HG03108 (cell line): ENCODE data around the gene TMEM271.

Source experiments
- ATAC-seq: cut with Tn5 transposase; IDR thresholded peaks from one replicate; pipeline ENCODE4 v1.9.1; 2021; ENCODE audit warnings: moderate library complexity; ENCODE audit not compliant: unreplicated experiment

Gene TMEM271

DNA sequence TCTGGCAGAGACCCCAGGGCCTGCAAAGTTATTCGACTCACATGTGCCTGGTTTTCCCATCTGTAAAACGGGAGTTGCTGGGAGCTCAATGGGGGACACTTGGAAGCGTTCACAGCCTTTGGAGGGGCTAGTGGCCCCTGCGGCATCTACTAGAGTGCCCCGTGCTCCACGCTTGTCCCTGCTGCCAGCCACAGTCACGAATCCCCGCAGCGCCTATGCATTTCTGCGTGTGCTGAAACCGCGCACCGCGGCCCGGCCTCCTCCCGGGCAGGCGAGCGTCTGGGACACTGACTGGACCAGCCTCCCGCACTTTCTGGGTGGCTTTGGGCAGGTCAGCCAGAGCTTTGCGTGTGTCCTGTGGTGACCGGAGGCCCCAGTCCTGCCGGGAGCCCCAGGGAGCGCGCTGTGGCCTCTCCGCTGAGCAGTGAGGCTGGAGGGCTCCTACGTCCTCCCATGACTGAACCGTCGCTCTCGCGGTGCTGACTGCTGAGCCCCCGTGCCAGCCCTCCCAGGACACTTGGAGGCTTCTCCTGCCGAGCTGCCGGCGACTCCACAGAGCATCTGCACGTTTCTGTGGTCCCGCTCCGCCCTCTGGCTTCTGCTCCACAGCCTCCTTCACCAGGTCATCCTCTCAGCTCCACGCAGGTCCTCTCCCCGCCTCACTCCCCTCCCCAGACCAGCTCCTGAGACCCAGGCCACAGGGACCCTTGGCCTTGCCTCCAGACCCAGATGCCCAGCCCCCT lies 40.7 kb downstream of the TMEM271 start:
- no peak for ATAC-seq

DNA sequence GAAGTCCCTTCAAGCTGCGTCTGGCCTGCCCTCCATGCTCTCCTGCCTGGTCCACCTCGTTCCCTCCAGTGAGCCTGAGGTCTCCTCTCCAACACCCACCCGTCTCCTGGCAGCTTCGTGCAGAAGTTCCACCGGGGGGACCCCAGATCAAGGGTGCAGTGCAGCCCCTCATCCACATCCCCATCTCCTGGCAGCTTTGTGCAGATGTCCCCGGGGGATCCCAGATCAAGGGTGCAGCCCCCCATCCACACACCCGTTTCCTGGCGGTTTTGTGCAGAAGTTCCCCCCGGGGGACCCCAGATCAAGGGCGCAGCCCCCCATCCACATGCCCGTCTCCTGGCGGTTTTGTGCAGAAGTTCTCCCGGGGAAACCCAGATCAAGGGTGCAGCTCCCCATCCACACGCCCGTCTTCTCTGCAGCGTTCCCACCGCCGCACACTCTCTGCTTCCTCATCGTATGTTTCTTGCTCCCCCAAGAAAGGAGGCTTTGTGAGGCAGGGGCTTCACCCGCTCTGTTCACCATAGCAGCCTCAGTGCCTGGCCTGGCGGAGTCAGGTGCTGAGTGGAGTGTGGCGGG lies 41.4 kb downstream of the TMEM271 start:
- ATAC-seq, result no peak

DNA sequence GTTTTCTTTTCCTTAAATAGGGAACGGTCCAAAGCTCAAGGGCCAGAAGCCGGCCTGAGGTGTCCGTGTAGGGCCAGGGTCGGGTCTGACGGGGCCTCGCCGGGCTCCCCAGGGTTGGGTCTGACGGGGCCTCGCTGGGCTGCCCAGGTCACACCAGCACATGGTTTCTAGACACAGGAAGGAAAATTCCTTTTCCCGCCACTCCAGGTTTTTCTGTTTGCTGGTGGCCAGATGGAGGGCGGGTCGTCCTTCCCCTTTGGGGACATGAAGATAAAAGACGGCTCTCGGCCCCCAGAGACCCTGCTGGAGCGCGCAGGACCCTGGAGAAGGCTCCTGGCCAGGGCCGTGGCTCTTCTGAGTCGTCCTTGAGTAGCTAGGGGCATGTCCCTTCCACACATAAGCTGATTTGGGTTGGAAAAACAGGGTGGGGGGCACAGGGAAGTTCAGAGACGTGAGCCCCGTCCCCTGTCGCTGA lies 42.0 kb downstream of the TMEM271 start:
- no peak for ATAC-seq

DNA sequence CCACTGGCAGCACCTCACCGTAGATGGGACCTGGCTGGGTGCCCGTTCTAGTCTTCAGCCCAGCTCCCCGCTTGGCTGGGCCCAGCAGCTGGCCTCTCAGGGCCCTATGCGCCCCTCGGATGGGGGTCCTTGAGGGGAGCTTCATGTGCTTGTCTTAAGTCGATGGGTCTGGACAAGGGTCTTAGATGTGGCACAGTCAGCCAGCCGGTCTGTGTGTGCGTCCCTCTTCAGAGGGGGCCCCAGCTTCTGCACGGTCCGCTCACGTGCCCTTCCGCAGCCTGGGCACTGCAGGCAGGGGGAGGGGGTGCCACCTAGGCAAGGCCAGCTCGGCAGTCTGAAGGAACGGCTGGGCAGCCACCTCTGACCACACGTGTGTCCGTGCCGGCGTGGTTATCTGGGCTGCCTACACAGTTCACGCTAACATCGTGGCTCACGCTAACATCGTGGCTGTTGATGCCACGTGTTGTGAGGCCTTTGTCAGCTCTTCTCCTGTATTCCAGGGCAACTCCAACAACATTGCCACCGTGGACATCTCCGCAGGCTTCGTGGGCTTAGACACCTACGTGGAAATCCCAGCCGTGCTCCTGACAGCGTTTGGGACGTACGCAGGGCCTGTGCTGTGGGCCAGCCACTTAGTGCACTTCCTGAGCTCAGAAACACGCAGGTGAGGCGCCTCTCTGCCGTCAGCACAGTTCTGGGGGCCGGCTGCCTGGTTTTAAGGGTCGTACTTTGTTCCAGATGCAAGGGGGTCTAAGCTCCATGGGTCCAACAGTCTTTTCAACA lies 42.6 kb downstream of the TMEM271 start:
- ATAC-seq, result no peak

DNA sequence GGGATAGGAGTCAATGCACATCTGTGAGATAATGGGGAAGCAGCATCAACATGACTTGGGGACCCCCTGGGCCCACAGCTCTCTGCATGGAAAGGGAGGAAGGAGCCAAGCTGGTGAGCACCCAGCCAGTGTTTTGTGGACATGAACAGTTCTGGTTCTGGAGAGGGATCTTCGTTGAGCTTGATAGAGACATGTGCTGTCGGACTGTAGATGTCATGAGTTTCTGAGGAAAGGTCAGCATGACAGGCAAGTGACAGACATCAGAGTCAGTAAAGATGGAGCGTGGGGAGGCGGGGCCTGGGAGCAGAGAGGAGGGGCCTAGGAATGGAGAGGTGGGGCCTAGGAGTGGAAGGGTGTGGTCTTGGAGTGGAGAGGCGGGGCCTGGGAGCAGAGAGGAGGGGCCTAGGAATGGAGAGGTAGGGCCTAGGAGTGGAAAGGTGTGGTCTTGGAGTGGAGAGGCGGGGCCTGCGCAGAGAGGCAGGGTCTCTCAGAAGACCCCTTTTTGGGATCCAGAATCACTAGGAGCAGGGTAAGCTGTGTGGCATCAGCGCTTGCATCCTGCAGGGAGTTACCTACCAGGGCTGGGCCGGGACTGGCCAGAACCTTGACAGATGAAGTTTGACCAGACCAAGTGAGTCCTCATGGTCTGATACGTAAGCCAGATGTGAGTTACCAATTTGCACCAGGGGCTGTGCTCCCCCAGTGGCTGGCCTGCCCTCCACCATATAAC lies 43.3 kb downstream of the TMEM271 start:
- ATAC-seq, result no peak

DNA sequence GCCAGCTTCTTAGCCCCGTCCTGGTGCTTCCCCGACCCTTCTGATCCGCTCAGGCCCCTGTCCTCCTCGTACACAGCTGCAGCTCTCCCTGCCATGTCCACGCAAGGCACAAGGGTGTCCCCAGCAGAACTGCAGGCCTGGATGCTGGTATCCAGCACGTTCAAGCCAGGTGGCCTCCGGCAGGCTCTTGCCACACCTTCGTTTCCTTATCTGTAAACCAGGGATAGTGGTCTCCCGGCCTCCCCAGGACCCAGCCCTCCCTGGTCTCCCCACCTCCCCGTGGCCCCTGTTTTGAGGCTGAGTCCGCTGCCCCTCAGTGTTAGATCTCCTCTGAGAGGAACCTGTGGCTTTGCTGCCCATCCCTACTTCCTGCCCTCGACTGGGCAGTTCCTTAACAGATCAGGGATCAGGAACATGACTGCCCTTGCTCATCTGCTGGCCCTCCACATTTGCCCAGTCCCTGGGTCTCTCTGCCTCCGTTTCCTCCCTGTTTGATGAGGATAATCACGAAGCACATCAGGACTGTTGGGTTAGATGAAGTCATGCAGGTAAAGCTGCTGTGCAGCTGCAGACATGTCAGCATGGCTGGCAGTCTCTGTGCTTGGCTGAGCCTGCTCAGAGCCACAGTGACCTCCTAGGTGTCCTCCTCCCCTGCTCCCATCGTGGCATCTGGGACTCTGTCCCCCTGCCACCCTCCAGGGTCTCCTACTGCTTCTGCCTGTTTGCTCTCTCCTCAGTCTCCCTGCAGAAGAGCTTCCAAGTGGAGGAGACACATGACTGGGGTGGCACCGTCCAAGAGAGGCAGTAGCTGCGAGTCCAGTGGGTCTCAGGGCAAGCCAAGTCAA lies 44.2 kb downstream of the TMEM271 start:
- ATAC-seq, result no peak

DNA sequence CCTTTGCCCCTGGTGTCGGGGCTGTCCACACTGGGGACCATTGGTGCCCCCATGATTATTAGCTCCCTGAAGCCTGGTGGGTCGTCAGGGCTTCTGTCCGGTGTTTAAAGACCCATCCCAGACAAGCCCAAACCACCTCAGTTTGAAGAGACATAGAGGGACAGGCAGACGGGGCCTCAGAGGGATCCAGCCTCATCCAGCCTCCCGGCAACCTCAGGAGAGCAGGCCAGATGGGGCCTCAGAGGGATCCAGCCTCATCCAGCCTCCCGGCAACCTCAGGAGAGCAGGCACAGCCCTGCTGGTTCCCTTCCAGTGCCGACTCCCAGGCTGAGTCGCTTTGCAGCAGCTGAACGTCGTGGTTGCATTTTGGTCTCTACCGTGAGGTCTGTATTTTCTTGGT lies 45.0 kb downstream of the TMEM271 start:
- ATAC-seq, result no peak

DNA sequence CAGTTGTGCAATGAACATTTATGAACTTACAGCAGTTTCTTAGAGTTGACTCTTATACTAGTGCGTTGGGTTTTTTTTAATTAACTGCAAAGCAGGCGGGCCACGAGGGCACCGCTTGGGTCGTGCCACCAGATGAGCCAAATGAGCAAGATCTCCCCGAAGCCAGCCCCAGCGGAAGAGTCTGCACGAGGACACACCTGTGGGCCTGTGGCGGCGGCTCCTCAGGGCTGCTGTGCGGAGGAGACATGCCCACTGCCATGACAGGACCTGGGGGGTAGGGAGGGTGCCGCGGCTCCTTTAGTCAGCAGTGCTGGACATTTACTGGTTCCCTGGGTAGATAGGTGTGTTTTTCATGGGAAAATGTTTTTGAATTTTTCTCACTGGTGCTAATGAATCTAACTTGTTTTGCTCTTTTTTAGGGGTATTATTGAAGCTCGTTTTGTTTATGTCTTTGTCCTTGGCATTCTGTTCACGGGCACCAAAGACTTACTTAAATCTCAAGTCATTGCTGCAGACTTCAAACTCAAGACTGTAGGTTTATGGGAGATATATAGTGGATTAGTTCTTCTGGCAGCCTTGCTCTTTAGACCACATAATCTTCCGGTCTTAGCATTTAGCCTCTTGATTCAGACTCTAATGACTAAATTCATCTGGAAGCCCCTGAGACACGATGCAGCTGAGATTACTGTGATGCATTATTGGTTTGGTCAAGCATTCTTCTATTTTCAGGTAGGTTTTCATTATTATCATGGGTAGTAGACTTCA lies 45.9 kb downstream of the TMEM271 start:
- ATAC-seq, result no peak

DNA sequence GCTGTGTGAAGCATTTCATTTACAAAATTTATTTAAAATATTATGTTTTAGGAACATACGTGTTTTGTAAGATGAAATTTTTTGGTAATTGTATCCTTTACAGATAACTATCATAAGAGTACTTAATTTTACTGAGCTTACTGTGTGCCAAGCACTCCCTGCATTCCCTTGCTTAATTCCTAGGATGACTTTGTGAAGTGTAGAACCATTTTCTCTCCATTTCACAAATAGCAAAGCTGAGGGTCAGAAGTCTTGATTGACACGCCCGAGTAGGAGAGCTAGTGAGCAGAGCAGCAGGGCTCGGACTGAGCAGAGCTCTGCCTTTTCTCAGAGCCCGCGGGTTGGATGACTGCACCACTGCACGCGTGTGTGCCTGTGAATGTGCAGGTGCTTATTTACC lies 46.5 kb downstream of the TMEM271 start:
- no peak for ATAC-seq

DNA sequence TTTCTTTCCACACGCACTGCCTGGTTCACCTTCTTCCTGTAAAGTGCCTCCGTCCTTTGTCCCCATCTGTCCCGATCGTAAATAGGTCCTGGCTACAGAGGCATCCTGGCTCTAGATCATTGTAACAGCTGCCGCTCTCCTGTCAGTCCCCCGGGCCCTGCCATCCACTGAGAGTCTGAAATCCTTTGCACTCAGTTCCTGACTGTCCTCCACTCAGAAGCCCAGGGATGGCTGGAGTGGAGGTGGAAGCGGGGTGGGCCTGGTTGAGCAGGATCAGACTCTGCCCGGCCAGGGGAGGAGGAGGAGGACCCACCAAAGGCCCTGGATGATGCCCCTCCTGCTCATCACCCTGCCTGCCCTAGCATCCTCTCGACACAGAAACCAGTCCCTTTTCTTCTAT lies 47.3 kb downstream of the TMEM271 start:
- ATAC-seq, result no peak

DNA sequence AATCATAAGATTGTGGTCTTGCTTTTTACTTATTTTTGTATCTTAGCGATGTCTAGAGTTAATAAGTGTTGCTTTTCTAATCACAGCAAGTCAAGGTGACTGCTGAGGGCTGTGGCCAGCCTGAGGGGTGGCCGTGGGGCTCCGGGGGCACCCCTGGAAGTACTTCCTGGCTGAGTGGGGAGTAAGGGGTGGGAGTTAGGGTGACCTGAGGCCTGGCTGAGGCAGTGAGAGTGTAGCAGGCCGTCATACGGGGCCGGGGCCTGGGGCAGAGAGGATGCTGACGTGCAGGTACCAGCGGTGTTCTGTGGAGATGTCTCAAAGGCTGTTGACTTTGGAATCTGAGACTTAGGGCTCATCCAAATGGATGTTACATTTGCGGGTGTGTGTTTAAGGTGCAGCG lies 47.8 kb downstream of the TMEM271 start:
- no peak for ATAC-seq

DNA sequence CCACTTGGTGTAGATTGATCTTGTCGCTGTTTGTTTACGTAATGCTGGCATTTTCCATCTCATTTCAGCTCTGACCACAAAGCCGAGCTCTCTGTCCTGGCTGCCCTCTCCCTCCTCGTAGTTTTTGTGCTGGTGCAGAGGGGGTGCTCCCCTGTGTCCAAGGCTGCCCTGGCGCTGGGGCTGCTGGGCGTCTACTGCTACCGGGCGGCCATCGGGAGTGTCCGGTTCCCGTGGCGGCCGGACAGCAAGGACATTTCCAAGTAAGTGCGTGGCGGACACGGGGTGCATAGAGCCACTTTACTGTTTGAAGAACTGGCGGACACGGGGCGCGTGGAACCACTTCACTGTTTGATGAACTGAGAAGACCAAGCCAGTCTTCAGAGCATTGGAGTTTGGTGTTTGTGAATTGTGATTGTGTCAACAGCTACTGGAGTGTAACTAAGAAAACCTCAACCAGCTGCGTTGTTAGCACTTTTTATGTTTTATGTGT lies 49.1 kb downstream of the TMEM271 start:
- ATAC-seq, result no peak

DNA sequence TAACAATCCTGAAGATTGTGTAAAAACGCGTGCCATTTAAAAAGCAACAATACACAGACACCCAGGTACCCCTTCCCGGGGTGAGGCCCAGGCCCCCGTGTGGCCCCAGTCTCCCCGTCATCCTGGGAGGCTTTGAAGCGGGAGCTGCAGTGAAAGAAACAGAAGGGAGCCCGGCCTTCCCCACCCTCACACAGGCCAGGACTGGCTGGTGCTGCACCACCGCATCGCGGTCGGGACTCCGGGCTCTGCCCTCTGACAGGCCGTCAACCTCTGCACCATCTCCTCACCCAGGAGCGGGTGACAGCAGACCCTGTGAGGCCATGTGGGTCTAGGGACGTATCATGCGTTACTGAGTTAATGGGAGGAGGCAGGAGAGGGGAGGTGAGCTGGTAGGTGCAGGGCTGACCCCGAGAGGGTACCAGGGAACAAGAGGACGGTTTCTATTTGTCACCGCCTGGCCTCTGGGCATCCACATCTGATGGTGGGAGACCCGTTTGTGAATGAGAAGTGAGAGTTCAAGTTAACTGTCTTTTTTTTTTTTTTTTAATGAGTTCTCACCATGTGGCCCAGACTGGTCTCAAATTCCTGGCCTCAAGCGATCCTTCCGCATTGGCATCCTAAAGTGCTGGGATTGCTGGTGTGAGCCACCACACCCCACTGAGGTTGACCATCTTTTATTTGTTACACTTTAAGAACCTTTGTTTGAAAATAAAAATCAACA lies 49.7 kb downstream of the TMEM271 start:
- ATAC-seq, result no peak

DNA sequence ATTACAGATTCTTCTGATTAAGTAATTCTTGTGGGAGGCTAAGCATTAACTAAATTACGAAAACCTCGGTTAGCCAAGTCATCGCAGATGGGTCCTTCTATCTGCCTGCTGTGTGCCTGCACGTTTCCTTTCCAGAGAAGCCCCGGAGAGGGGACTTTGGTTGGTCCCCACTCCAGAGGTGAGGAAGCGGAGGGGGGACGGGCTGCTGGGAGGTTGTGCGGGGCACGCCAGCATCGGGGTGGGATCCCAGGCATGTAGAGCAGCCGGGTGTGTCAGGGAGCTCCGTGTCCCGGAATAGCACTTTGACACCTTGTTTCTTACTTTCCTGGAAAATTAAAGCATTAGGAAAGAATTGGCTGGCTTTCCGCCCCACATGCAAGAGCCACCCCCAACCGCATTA lies 50.4 kb downstream of the TMEM271 start:
- no peak for ATAC-seq

DNA sequence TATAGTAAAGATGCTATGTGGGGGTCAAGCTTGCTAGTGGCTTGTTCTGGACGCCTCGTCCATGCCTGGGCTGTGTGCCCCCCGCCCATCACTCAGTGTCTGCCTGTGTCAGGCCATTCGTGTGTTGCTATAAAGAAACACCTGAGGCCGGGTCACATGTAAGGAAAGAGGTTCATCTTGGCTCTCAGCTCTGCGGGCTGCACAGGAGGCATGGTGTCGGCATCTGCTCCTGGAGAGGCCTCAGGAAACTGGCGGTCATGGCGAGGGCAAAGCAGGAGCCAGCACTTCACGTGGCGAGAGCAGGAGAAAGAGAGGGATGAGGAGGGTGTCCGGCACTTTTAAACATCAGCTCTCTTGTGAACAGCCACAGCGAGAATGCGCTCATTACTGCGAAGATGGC lies 51.9 kb downstream of the TMEM271 start:
- no peak for ATAC-seq
